HEK293 (cell line): Measurements from ENCODE around the gene VIP.

ENCODE experiments used
- CTCF ChIA-PET: fragments of 350-600 bp; formaldehyde crosslinking; extraction: SDS; loops from one replicate; lab custom pipeline; 2021; ENCODE audit warnings: antibody characterized with exemption; lab: Yijun Ruan, JAX
- POLR2A ChIA-PET: fragments of 300-600 bp; formaldehyde crosslinking; extraction: SDS; loops from one replicate; lab custom pipeline; 2020; ENCODE audit warnings: antibody characterized with exemption, inconsistent platforms; lab: Yijun Ruan, JAX
- H3K27ac ChIP-seq: fragments of 200-500 bp; sonication (Bioruptor generic); 2 replicates; pipeline ENCODE4 v1.5.1; 2014; ENCODE audit warnings: low read depth, low read length, control low read depth, inconsistent platforms; ENCODE audit errors: extremely low read depth
- H3K36me3 ChIP-seq, 2 experiments: fragments of 200-500 bp in 1 of 2; sonication (Bioruptor generic) in 1 of 2; 1 replicate in 1 of 2; 2 replicates in 1 of 2; pipeline ENCODE4 v1.5.1; 2014 to 2017; ENCODE audit warnings: inconsistent platforms in 2 of 2, low read length in 2 of 2; ENCODE audit not compliant: control insufficient read depth in 2 of 2, insufficient read depth in 1 of 2
- H3K4me1 ChIP-seq: fragments of 200-500 bp; sonication (Bioruptor generic); 2 replicates; pipeline ENCODE4 v1.5.1; 2014; ENCODE audit warnings: mild to moderate bottlenecking, low read length, inconsistent platforms; ENCODE audit not compliant: control insufficient read depth, insufficient read depth
- H3K4me3 ChIP-seq: 2 replicates; pipeline ENCODE4 v1.5.1; 2011; ENCODE audit warnings: low read depth, mild to moderate bottlenecking, control low read depth, low read length, moderate library complexity
- H3K9me3 ChIP-seq: fragments of 200-500 bp; sonication (Bioruptor generic); 2 replicates; pipeline ENCODE4 v1.5.1; 2014; ENCODE audit warnings: low read depth, low read length, inconsistent platforms; ENCODE audit not compliant: control insufficient read depth, insufficient read depth
- BCL11B ChIP-seq: fragments of 450-650 bp; formaldehyde crosslinking; IDR thresholded peaks from 2 replicates; pipeline ENCODE4 v1.5.1; 2016; ENCODE audit warnings: low read depth, missing biosample characterization, missing genetic modification characterization
- EGR2 ChIP-seq: fragments of 450-650 bp; formaldehyde crosslinking; IDR thresholded peaks from 2 replicates; pipeline ENCODE4 v1.5.1; 2016; ENCODE audit warnings: low read depth, missing biosample characterization, missing genetic modification characterization
- WT1 ChIP-seq: fragments of 450-650 bp; formaldehyde crosslinking; IDR thresholded peaks from 2 replicates; pipeline ENCODE4 v1.5.1; 2016; ENCODE audit warnings: missing biosample characterization, missing genetic modification characterization
- ZNF121 ChIP-seq: fragments of 450-650 bp; formaldehyde crosslinking; IDR thresholded peaks from 2 replicates; pipeline ENCODE4 v1.5.1; 2016; ENCODE audit warnings: missing biosample characterization, missing genetic modification characterization
- ZNF132 ChIP-seq: fragments of 450-650 bp; formaldehyde crosslinking; IDR thresholded peaks from 2 replicates; pipeline ENCODE4 v1.5.1; 2017; ENCODE audit warnings: missing biosample characterization, missing genetic modification characterization, borderline replicate concordance
- ZNF146 ChIP-seq: fragments of 450-650 bp; formaldehyde crosslinking; IDR thresholded peaks from 2 replicates; pipeline ENCODE4 v1.5.1; 2016; ENCODE audit warnings: missing biosample characterization, missing genetic modification characterization
- ZNF16 ChIP-seq: fragments of 450-650 bp; formaldehyde crosslinking; IDR thresholded peaks from 2 replicates; pipeline ENCODE4 v1.5.1; 2016; ENCODE audit warnings: low read depth, missing biosample characterization, missing genetic modification characterization
- ZNF175 ChIP-seq: fragments of 450-650 bp; formaldehyde crosslinking; IDR thresholded peaks from 2 replicates; pipeline ENCODE4 v1.5.1; 2016; ENCODE audit warnings: missing biosample characterization, missing genetic modification characterization
- ZNF202 ChIP-seq: fragments of 450-650 bp; formaldehyde crosslinking; IDR thresholded peaks from 2 replicates; pipeline ENCODE4 v1.5.1; 2016; ENCODE audit warnings: missing biosample characterization, missing genetic modification characterization, borderline replicate concordance
- ZNF248 ChIP-seq: fragments of 450-650 bp; formaldehyde crosslinking; IDR thresholded peaks from 2 replicates; pipeline ENCODE4 v1.5.1; 2017; ENCODE audit warnings: missing biosample characterization, missing genetic modification characterization
- ZNF280C ChIP-seq: fragments of 450-650 bp; formaldehyde crosslinking; IDR thresholded peaks from 2 replicates; pipeline ENCODE4 v1.5.1; 2016; ENCODE audit warnings: missing biosample characterization, missing genetic modification characterization
- ZNF354C ChIP-seq: fragments of 450-650 bp; formaldehyde crosslinking; IDR thresholded peaks from 2 replicates; pipeline ENCODE4 v1.5.1; 2016; ENCODE audit warnings: missing biosample characterization, missing genetic modification characterization, low read depth, borderline replicate concordance
- ZNF654 ChIP-seq: fragments of 450-650 bp; formaldehyde crosslinking; IDR thresholded peaks from 2 replicates; pipeline ENCODE4 v1.5.1; 2016; ENCODE audit warnings: low read depth, missing biosample characterization, missing genetic modification characterization
- ZSCAN16 ChIP-seq: fragments of 450-650 bp; formaldehyde crosslinking; IDR thresholded peaks from 2 replicates; pipeline ENCODE4 v1.5.1; 2016; ENCODE audit warnings: missing biosample characterization, missing genetic modification characterization
- TF ChIP-seq, protein P1 (sequence below): fragments of 450-650 bp; formaldehyde crosslinking; IDR thresholded peaks from 2 replicates; pipeline ENCODE4 v1.5.1; 2017; ENCODE audit warnings: missing biosample characterization, missing genetic modification characterization
- TF ChIP-seq, protein P2 (sequence below): fragments of 450-650 bp; IDR thresholded peaks from 2 replicates; pipeline ENCODE4 v1.5.1; 2018; ENCODE audit warnings: missing biosample characterization, missing genetic modification characterization

Gene VIP

GRCh38 chr6:152720974-152721373, 29.6 kb upstream of the VIP start:
- H3K9me3 ChIP-seq: no peaks in the 10 kb centered on the region
- no peak for TF ChIP-seq ZNF132 (tag by site-specific recombination)
- TF ChIP-seq ZNF248 (tag by site-specific recombination): no peak
- TF ChIP-seq ZNF16 (tag by site-specific recombination): no peak
- TF ChIP-seq, protein P1, sequence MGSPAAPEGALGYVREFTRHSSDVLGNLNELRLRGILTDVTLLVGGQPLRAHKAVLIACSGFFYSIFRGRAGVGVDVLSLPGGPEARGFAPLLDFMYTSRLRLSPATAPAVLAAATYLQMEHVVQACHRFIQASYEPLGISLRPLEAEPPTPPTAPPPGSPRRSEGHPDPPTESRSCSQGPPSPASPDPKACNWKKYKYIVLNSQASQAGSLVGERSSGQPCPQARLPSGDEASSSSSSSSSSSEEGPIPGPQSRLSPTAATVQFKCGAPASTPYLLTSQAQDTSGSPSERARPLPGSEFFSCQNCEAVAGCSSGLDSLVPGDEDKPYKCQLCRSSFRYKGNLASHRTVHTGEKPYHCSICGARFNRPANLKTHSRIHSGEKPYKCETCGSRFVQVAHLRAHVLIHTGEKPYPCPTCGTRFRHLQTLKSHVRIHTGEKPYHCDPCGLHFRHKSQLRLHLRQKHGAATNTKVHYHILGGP: no peak
- TF ChIP-seq ZSCAN16: no peak
- no peak for TF ChIP-seq BCL11B (tag by site-specific recombination)
- no peak for TF ChIP-seq WT1 (tag by site-specific recombination)
- no peak for TF ChIP-seq ZNF280C
- no peak for TF ChIP-seq ZNF202 (tag by site-specific recombination)
- TF ChIP-seq, protein P2, sequence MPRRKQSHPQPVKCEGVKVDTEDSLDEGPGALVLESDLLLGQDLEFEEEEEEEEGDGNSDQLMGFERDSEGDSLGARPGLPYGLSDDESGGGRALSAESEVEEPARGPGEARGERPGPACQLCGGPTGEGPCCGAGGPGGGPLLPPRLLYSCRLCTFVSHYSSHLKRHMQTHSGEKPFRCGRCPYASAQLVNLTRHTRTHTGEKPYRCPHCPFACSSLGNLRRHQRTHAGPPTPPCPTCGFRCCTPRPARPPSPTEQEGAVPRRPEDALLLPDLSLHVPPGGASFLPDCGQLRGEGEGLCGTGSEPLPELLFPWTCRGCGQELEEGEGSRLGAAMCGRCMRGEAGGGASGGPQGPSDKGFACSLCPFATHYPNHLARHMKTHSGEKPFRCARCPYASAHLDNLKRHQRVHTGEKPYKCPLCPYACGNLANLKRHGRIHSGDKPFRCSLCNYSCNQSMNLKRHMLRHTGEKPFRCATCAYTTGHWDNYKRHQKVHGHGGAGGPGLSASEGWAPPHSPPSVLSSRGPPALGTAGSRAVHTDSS (tag by site-specific recombination): no peak
- no peak for TF ChIP-seq ZNF146 (tag by site-specific recombination)
- no peak overlapping the region for H3K4me3 ChIP-seq
- ChIA-PET CTCF (no interaction called here), POLR2A (no interaction called here)
- H3K36me3 ChIP-seq: no peaks in the 10 kb centered on the region
- no peaks in the 10 kb centered on the region for H3K4me1 ChIP-seq
- H3K27ac ChIP-seq: no peak overlapping the region

DNA sequence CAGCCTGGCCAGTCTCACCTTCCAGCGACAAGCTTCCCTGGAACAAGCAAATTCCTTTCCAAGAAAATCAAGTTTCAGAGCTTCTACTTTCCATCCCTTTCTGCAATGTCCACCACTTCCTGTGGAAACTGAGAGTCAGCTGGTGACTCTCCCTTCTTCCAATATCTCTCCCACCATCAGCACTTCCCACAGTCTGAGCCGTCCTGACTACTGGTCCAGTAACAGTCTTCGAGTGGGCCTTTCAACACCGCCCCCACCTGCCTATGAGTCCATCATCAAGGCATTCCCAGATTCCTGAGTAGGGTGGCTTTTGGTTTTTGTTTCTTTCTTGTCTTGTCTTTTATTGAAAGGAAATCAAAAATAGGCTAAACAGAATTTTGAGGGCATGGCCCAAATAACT, 28.6 kb upstream of the VIP start:
- H3K36me3 ChIP-seq: no peaks in the 10 kb centered on the region
- H3K4me1 ChIP-seq: no peaks in the 10 kb centered on the region
- ChIA-PET CTCF (interaction anchor here (0.6 kb wide), 2 partner anchors 59 to 943 kb away, joined by 3 read pairs; no protein-coding TSS in a partner anchor), POLR2A (no interaction called here)
- no peaks in the 10 kb centered on the region for H3K9me3 ChIP-seq
- no peak for TF ChIP-seq ZNF121 (tag by site-specific recombination)
- 0 out of 2 replicates have a peak, but pooled peaks have one; percentile 30 for TF ChIP-seq EGR2
- no peak overlapping the region for H3K4me3 ChIP-seq
- H3K27ac ChIP-seq: no peak overlapping the region

- ChIA-PET CTCF (no interaction called here), POLR2A (no interaction called here)
- Histone ChIP-seq H3K36me3 (no peaks in the 10 kb centered on the region), H3K9me3 (no peaks in the 10 kb centered on the region), H3K4me3 (no peak overlapping the region), H3K27ac (no peak overlapping the region), H3K4me1 (no peaks in the 10 kb centered on the region)
- TF ChIP-seq ZNF654 (no peak), ZNF354C (tag by site-specific recombination) (no peak), ZNF175 (tag by site-specific recombination) (no peak)
Measured at GRCh38 chr6:152723398-152723797, 27.2 kb upstream of the VIP start.
